Amygdala (tissue), 56 donors: ENCODE results near the gene ATXN1.

ENCODE experiments used
- DNase-seq, 56 donors: peaks; one replicate each; lab custom pipeline; 2025; lab: John Stamatoyannopoulos, UW

Gene ATXN1

DNA sequence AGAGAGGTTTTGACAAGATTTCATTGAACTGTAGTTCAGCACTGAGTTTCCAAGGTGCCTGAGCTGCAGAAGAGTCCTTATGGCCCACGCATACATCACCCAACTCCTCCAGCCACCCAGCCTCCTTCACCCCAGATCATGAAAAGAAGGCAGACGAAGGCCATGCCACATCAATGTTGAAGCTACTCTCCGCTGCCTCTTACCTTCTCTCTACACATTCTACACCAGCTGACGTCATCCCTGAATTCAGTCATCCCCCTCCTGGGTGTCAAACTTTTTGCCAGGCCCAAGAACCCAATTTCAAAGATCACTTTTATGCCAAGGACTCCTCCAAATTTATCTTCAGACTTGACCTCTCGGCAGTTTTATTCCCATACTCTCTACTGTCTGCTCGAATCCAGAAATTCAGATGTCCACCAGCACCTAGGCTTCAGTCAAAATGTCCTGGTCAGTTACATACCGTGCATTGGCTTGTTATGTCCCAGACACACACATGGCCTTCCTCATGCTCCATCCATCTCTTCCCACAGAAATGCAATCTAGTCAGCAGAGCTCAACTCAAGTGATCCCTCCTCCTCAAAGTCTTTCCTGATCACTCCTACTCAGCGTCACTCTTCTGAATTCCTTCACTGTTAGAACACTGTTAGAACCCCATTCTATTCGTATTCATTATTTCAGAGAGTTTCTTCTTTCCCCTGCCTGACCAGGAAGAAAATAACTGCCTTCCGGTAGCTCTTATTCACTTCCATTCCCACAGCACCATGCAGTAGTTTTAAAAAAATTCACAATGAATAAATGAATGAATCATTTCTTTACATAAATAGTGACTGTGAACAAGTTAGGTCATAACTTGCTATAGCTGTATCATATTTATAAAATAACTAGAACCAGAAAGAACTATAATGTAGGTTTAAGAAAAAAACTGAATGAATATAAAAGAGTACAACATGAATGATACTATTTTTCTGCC is 11.5 kb downstream of the ATXN1 start:
- no peak for DNase-seq

DNA sequence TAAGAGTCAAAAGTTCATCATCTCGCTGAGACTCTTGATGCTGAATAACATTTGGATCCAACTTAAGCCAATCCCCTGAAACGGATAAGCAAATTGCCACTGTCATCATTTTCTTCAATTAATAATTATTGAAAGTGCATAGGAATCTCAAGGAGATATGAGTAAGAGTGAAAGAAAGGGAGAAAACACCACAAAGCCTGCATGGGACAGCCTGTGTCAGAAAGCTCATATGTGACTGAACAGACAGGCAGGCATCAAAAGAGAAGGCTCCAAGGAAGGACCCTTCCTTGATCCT is 13.3 kb downstream of the ATXN1 start:
- DNase-seq = no peak

DNA sequence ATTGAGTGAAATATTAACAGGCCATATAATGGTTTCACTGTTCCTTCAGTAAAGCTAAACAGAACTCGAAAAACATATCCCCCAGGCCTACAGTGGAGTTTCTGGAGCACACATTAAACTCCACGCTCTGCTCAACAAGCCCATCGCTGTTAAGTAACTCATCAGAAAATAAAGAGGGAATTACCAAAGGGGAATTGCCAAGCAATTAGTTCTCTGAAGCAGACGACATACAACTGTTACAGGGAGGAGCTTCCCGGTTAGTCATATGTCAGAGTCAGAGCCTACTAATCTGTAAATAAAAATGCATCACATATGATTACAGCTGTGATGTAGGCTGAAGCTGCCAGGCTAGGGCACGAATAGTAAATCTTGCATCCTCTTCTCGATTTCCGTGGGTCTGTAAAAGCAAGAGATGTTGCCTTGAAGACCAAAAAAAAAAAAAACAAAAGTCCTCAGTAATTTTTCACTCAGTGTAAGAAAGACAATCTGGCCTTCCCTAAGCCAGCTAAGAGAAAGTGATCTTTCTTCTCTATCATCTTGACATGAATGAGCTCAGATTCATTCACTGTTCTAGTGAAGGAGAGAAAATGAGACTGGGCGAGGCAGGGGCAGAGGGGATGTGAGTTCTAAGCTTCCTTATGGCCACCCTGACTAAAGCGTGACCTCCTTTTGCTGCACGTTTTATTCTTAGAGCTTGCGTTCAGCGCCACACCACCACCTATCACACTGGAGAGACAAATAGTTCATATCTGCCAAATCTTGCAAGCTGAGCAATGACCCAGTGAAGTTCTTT is 13.8 kb downstream of the ATXN1 start:
- no peak for DNase-seq

DNA sequence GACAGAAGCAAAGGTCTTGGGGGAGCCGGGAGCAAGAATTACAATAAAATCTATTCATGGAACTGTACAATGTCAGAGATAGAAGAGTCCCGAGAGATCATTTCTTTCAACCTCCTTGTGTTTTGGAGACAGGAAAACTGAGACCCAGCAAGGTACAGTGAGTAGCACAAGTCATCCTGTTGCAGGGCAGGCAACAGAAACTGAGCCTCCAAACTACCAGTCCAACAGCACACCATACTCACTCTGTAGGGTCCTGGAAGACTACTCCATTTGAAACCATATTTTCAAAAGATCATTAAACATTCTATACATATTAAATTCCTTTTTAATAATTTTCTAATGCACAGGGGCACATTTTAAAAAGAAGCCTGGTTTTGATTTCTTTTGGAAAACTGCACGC is 14.4 kb downstream of the ATXN1 start:
- no peak for DNase-seq

DNA sequence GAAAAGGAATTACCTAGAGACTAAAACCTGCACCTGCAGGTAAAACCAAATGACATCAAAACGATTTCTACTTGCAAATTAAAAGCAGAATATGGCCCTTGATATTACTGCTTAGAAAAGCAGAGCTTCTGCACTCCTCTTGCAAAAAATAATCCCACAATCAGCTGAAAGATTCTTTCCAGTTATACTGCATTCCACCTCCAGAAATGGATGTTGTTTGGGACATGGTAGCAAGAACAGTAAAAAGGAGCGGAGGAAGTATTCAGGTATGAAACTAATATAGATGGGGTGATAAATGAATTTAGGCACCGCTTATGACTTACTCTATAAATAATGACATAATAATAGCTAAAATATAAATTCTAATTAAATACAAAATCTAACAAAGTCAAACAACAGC is 14.9 kb downstream of the ATXN1 start:
- DNase-seq = no peak

DNA sequence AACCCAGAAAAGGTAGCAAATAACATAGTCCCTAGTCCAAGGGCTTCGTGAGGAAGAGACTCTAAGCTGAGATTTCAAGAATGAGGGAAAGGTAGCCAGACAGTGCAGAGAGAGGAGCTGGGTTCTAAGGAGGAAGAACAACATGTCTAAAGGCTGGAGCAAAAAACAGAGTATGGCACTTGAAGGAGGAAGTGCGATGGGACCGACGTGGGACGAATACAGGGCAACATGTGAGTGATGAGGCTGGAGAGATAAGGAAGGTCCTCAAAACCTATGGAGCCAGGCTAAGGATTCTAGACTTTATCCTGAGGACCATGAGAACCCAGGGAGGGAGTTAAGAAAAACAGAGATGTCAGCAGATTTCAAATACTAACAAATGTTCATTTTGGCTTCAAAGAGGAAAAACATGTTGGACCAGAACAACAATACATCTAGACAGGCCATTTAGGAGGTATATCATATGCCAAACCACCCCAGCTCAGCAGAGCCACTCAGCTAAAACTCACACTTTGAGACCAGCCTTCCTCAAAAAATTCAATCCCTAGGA is 17.5 kb downstream of the ATXN1 start:
- no peak for DNase-seq

DNA sequence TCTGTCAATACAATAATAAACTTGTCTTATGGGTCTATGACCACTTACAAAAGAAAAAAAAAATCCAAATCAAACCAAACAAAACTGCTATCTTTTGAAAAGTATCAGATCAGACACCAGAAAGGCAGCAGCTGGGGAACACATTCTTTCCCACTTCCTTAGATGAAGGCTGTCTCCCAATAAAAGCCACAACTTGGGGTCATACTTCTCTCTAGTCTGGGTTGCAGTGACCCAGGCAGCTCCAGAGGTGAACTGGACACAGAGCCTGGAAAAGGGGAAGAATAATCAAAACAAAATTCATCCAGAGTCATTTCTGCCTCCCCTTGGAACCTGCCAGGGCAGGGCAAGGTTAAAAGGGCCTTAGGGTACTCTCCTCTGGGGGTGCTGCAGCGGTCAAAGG is 19.1 kb downstream of the ATXN1 start:
- DNase-seq = no peak

DNA sequence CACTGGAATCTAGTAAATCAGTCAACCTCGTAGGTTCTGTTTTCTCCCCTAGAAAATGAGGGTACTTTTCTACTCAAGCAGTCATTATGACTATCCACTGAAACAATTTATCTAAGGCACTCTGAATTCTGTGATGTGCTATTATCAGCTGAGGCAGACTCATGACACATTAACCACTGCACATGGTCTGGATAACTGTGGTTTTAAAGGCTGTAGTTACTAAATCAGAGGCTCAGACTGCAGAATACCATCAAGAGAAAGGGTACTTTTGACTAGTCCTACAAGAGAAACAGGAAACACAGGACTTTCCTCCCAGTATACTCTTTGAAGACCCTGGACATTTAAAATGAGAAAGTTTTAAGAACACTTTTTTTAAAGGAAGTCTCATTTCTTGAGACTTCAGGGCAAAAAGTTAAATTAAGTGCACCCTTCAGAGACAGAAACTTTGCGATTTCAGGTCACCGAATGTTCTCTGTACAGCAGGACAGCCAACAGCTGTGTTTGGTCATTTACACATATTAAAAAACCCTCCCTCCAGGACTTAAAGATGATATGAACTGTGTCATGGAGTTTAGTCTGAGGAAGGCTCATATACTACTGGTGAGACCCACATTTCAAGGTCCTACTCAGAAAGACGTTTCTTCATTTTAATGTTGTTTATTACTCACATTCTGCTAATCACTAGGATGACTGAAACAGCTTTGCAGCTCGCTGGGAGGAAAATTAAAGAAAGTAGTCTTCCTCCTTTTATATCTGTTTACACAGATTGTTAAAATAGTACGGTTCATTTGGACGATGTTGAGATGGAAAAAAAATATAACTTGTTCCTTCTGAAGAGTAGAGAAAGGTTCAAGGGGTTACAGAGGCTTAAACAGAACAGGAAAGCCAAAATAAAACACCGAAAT is 19.9 kb downstream of the ATXN1 start:
- DNase-seq = no peak

DNA sequence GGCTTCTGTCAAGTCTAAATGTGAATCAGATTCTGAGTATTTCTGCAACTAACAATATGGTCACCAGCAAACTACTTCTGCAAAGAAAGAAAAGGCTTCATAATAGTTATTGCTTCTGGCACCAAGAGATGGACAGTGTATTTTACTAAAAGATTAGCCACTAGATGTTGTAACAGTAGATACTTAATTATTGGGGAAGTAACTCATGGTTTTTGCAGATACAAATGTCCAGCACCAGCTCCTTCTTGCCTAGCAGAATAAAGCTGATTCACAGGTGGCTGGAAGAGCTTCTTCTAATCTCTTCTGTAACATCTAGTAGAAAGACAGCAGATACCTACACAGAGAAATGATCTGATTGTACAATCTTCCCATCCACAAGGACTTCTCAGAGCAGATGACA is 21.2 kb downstream of the ATXN1 start:
- no peak for DNase-seq

DNA sequence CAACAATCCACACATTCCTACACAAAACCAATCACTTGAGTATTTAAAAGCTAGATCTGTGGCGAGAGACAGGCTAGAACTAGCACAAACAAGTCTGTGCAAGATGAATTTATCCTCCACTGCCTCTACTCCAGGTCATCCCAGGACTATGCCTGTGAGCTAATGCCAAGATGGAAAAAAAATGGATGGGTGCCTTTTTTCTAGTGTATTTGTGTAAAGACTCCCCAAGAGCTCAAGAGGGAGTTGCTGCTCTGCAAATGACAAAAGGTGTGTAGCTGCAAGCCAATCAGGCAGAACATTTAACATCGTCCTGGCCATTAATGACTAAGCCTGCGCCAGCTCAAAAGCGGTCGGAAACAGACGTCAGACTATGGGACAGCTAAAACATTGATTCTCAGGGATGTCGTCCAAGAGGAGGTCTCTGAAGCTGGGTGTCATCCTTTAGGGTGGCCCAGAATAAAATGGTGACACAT is 21.9 kb downstream of the ATXN1 start:
- DNase-seq = peak in 1 of 56 donors; percentile 25

DNA sequence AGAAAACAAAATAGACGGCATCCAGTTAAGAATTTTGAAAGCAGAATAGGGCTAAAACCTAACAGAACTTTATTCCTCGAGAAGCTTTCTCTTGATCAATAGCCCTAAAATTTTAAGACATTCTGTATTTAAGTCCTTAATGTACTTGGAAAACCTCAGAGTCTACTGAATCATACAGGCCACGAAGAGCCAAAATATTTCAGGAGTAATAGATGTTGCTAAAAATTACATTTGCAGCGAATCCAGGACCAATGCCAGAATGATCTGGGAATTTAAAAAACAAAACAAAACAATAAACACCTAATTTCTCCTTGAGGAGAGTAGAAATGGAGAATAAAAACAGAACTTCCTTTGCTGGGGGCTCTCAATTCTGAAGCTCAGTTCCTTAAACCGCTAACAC is 23.3 kb downstream of the ATXN1 start:
- no peak for DNase-seq

DNA sequence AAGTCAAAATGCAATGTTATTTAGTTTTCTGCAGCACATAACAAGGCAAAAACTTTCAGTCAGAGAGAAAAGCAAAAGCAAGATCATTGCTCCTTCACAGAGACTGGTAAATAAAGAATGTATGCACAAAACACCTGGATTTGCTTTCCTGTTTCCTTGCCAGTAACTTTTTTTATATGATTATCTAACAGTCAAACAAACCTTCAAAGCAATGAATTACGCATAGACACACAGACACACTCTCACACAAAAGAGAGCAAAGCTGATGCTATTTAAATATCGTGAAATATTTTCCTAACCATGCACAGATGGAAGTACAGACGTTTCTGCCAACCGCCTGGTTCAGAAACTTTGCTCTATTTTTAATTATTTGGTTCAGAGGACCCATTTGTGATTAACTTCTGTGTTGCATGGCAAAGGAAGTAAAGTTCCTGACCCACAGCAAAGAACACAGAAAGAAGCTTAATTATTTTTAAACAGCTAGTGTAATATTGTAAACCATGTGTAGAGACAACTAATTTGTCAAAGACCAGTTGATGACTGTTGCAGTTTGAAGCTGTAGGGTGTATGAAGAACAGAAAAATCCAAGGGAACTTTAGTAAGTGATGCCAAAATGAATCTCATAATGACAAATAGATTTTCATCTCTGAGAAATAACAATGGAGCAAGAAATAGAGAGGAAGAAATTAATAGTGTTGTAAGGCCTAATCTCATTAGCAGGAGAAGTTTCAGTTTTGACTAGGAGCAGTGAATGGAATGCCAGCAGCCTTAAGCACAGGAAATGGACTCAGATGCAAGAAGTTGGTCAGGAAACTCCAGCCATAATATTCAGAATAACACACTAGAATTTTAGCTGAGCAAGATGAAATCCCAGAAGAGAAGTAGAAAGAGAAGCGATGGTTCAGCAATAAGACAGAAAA is 24.1 kb downstream of the ATXN1 start:
- no peak for DNase-seq

DNA sequence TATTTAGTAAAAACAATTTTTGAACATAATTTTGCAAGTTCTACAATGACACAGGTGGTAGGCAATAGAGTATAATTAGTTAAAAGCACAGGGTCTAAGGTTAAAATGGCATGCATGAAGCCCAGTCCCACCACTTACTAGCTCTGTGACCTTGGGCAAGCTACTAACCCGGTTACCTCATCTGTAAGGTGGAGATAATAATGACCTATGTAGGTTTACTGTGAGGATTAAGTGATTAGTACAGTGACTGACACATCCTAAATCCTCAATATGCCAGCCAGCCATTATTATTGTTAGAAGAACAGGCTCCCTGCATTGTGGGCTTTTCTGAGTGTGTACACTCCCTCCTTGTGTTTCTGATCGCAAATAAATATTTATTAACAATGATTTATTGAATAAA is 26.2 kb downstream of the ATXN1 start:
- DNase-seq = no peak

DNA sequence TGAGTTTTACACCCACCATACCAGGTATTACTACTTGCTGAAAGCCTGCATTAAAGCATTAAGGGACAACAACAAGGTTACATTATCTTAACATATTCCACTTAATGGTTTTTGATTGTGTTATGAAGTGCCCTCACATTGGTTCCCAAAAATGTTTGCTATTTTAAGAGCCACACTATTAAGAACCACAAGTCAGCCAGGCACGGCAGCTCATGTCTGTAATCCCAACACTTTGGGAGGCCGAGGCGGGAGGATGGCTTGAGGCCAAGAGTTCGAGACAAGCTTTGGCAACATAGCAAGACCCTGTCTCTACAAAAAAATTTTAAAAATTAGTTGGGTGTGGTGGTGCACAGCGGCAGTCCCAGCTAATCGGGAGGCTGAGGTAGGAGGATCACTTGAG is 28.2 kb downstream of the ATXN1 start:
- DNase-seq = no peak

DNA sequence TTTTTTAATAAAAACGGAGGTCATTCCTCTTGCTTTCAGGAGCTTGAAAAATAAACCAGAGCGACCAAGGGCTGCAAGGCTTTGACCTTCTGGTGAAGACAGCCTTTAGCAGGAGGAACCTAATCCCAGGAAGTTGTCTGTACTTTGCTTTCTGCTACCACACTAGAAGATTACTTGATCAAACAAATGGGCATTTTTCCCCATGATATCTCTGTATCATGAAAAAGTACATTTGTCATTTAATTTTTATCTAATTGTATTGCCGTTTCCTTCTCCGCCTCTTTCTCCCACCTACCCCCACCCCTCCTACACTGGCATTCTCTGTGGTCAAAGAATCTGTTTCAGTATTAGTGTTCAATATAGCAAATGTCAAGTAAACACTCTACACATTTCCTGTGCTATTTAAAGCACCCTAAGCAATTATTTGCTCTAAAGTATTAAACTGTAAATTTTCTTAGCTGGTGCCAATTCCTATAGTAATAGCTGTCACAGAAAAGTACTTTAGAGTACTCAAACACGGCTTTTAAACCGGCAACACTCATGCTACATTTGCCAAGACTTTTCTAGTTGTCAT is 29.7 kb downstream of the ATXN1 start:
- no peak for DNase-seq

DNA sequence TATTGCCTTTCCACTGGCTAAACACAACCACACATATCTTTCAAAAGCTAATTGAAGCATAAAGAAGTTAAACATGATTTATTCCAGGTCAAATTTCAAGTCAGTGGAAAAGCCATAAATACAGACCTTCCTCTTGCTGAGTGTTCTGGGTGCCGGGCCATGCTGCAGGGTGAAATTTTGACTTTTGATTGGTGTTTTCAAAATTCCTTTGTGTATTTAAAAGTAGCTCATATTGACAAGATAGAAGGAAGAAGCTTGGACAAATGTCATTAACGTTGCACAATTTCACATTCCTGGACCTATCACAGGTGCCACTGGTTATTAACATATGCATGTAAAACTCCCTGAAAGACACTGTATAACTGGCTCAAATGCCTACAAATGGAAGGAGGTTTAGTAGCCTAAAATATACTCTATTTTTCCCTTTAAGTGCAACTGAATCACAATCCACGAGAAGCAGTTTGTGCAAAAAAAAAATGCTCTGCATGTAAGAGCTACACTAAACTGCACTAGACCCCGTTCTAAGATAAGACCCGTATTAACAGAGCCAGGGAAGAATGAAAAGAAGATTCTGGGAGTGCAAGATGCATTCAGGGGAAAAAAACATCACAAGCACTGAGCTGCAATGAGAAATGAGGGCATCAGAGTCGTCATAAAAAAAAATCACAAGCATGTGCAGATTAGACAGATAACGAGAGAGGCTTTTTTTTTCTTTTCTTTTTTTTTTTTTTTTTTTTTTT is 30.4 kb downstream of the ATXN1 start:
- DNase-seq = no peak

DNA sequence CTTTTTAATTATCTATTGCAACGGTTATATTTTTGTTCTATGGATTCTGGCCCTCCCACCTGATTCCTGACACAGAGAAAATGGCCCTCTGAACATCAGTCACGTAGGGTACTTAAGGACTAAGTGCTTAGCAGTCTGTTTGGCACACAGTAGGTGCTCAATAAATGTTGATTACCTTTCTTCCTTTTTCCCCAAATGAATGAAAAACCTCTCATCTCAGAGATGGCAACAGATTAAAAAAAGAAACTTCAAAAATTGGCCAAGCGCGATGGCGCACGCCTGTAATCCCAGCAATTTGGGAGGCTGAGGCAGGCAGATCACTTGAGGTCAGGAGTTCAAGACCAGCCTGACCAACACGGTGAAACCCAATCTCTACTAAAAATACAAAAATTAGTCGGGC is 31.5 kb downstream of the ATXN1 start:
- DNase-seq = no peak

DNA sequence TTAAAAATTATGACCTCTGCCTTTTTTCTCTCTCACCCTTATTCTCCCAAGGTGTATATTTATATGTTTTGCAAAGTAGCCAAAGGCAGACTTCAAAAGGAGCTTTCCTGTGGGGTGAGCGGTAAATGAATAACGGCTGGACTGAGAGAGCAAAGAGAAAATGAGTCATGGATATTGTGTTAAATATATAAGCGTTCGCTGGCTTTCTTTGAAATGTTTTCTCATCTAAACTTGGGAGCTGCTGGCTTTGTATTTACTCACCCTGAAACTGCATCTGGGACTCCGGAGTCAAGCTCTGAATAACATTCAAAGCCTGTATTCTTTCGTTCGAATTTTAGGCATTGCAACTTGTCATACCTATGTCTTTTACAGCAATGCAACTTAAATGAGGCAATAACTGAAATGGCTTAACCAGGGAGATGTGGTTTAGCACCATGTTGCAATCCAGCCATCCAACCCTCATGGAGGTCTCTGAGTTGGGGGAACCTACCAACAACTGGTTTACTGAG is 32.0 kb downstream of the ATXN1 start:
- DNase-seq = no peak
